ENCODE measurements around the gene JUP.

DNA sequence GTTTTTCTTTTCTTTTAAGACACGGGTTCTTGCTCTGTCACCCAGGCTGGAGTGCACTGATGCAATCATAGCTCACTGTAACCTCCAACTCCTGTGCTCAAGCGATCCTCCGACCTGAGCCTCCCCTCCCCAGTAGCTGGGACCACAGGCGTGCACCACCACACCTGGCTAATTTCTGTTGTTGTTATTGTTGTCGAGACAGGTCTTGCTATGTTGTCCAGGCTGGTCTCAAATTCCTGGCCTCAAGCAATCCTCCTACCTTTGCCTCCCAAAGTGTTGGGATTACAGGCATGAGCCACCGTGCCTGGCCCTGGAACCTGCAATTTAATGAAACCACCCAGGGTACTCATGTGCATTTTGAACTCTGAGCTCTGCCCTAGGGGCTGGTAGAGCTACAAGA lies 24.1 kb downstream of the JUP start:
- TF ChIP-seq, protein P1, sequence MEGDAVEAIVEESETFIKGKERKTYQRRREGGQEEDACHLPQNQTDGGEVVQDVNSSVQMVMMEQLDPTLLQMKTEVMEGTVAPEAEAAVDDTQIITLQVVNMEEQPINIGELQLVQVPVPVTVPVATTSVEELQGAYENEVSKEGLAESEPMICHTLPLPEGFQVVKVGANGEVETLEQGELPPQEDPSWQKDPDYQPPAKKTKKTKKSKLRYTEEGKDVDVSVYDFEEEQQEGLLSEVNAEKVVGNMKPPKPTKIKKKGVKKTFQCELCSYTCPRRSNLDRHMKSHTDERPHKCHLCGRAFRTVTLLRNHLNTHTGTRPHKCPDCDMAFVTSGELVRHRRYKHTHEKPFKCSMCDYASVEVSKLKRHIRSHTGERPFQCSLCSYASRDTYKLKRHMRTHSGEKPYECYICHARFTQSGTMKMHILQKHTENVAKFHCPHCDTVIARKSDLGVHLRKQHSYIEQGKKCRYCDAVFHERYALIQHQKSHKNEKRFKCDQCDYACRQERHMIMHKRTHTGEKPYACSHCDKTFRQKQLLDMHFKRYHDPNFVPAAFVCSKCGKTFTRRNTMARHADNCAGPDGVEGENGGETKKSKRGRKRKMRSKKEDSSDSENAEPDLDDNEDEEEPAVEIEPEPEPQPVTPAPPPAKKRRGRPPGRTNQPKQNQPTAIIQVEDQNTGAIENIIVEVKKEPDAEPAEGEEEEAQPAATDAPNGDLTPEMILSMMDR (IDR thresholded peaks at IDR 0.05), result no peak
- TF ChIP-seq POLR2AphosphoS5 (IDR thresholded peaks at IDR 0.05; ENCODE audit: low read depth, low read length) (no peak), MXI1 (IDR thresholded peaks at IDR 0.05; ENCODE audit: low read depth, low read length) (no peak), GABPA (IDR thresholded peaks at IDR 0.05; ENCODE audit: low read depth) (no peak), RCOR1 (IDR thresholded peaks at IDR 0.05; ENCODE audit: low read length) (no peak)
- TF ChIP-seq, protein P2, sequence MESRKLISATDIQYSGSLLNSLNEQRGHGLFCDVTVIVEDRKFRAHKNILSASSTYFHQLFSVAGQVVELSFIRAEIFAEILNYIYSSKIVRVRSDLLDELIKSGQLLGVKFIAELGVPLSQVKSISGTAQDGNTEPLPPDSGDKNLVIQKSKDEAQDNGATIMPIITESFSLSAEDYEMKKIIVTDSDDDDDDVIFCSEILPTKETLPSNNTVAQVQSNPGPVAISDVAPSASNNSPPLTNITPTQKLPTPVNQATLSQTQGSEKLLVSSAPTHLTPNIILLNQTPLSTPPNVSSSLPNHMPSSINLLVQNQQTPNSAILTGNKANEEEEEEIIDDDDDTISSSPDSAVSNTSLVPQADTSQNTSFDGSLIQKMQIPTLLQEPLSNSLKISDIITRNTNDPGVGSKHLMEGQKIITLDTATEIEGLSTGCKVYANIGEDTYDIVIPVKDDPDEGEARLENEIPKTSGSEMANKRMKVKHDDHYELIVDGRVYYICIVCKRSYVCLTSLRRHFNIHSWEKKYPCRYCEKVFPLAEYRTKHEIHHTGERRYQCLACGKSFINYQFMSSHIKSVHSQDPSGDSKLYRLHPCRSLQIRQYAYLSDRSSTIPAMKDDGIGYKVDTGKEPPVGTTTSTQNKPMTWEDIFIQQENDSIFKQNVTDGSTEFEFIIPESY (IDR thresholded peaks at IDR 0.05; ENCODE audit: borderline replicate concordance, low read depth), result no peak
